ENCODE results near the gene UVRAG. TPM values are rescaled to one million over a fixed set of nuclear protein-coding genes. Genes with fewer than 3 reads are reported as not detected.

The UVRAG gene
- total RNA-seq, 1 donor from 2014 or later = 34.0 TPM

- H3K4me3 Mint-ChIP-seq = no peak overlapping the region
- Histone ChIP-seq H4K20me1 (ENCODE audit: low read depth) (peaks cover 10% of the 10 kb centered on the region), H3K36me3 (no peaks in the 10 kb centered on the region), H3K9ac (no peak overlapping the region), H3K4me1 (peaks cover 31% of the 10 kb centered on the region), H3K4me2 (no peak overlapping the region), H2AFZ (replicated peaks) (no peak overlapping the region), H3K27me3 (no peaks in the 10 kb centered on the region), H3K9me3 (ENCODE audit: low read depth) (no peaks in the 10 kb centered on the region), H3K27ac (no peak overlapping the region), H3K79me2 (ENCODE audit: low read depth) (peaks cover 5% of the 10 kb centered on the region), H3K4me3 (no peak overlapping the region), H3F3A (ENCODE audit: low read depth) (peaks cover 24% of the 10 kb centered on the region)
- H3K4me1 Mint-ChIP-seq = peaks cover 40% of the 10 kb centered on the region
- H3K36me3 Mint-ChIP-seq = peaks cover 2% of the 10 kb centered on the region
- no peaks in the 10 kb centered on the region for H3K27me3 Mint-ChIP-seq (ENCODE audit: insufficient read depth, low read depth)
- H3K27ac Mint-ChIP-seq = no peak overlapping the region
- no peaks in the 10 kb centered on the region for H3K9me3 Mint-ChIP-seq
- no peak for DNase-seq (ENCODE audit: low spot score)
- no peak for TF ChIP-seq EZH2 (IDR thresholded peaks at IDR 0.05)
- TF ChIP-seq CTCF (IDR thresholded peaks at IDR 0.05) = no peak
- TF ChIP-seq EZH2phosphoT487 (IDR thresholded peaks at IDR 0.05) = no peak
These were observed 90.4 kb downstream of the UVRAG start for GRCh38 chr11:75905434-75905833.

GRCh38 chr11:75907906-75908527 lies 93.0 kb downstream of the UVRAG start:
- Histone ChIP-seq H2AFZ (replicated peaks) (no peak overlapping the region), H3K36me3 (no peaks in the 10 kb centered on the region), H3K4me3 (no peak overlapping the region), H3K27me3 (no peaks in the 10 kb centered on the region), H4K20me1 (ENCODE audit: low read depth) (peaks cover 8% of the 10 kb centered on the region), H3K27ac (no peak overlapping the region), H3F3A (ENCODE audit: low read depth) (peaks cover 15% of the 10 kb centered on the region), H3K9ac (no peak overlapping the region), H3K4me2 (no peak overlapping the region), H3K4me1 (peaks cover 18% of the 10 kb centered on the region), H3K79me2 (ENCODE audit: low read depth) (peaks cover 5% of the 10 kb centered on the region), H3K9me3 (ENCODE audit: low read depth) (no peaks in the 10 kb centered on the region)
- Mint-ChIP-seq H3K27me3 (ENCODE audit: insufficient read depth, low read depth) (no peaks in the 10 kb centered on the region), H3K27ac (no peak overlapping the region), H3K4me3 (no peak overlapping the region), H3K4me1 (peaks cover 21% of the 10 kb centered on the region), H3K36me3 (peaks cover 9% of the 10 kb centered on the region), H3K9me3 (no peaks in the 10 kb centered on the region)
- TF ChIP-seq EZH2 (IDR thresholded peaks at IDR 0.05) (no peak), EZH2phosphoT487 (IDR thresholded peaks at IDR 0.05) (no peak), CTCF (IDR thresholded peaks at IDR 0.05) (no peak)
- no peak for DNase-seq (ENCODE audit: low spot score)

- Mint-ChIP-seq H3K27me3 (ENCODE audit: insufficient read depth, low read depth) (no peaks in the 10 kb centered on the region), H3K4me1 (peaks cover 2% of the 10 kb centered on the region), H3K4me3 (no peak overlapping the region), H3K27ac (no peak overlapping the region), H3K9me3 (no peaks in the 10 kb centered on the region), H3K36me3 (peaks cover 13% of the 10 kb centered on the region)
- H3K4me1 ChIP-seq = peaks cover 9% of the 10 kb centered on the region
- DNase-seq (ENCODE audit: low spot score) = no peak
- TF ChIP-seq EZH2phosphoT487 (IDR thresholded peaks at IDR 0.05) = no peak
- no peak for TF ChIP-seq EZH2 (IDR thresholded peaks at IDR 0.05)
- no peak for TF ChIP-seq CTCF (IDR thresholded peaks at IDR 0.05)
- no peaks in the 10 kb centered on the region for H3K9me3 ChIP-seq (ENCODE audit: low read depth)
- no peak overlapping the region for H3K9ac ChIP-seq
- H3K27ac ChIP-seq = no peak overlapping the region
- no peak overlapping the region for H3K4me2 ChIP-seq
- no peaks in the 10 kb centered on the region for H3F3A ChIP-seq (ENCODE audit: low read depth)
- no peaks in the 10 kb centered on the region for H4K20me1 ChIP-seq (ENCODE audit: low read depth)
- H3K79me2 ChIP-seq (ENCODE audit: low read depth) = peaks cover 2% of the 10 kb centered on the region
- no peaks in the 10 kb centered on the region for H3K27me3 ChIP-seq
- H2AFZ ChIP-seq (replicated peaks) = no peak overlapping the region
- no peaks in the 10 kb centered on the region for H3K36me3 ChIP-seq
- H3K4me3 ChIP-seq = no peak overlapping the region
These were observed 95.6 kb downstream of the UVRAG start for GRCh38 chr11:75910426-75911145.

All from neural progenitor cell (in vitro differentiated cells).